OCI-LY3 (cell line): ENCODE results near the gene SDC4.
A peak's percentile ranks its signal among the peaks of the same experiment; 100 is the strongest.

Experiments used
- H2AFZ ChIP-seq: fragments of 200-600, 300-600 bp; shearing (Covaris generic); 2 replicates; pipeline ENCODE4 v1.6.0; 2014; ENCODE audit warnings: antibody characterized with exemption, low read depth, low read length
- H3K27ac ChIP-seq: fragments of 200-600, 300-600 bp; sonication (generic); 2 replicates; pipeline ENCODE4 v1.5.1; 2014; ENCODE audit warnings: mild to moderate bottlenecking, low read length, moderate library complexity, mixed read lengths
- H3K27me3 ChIP-seq: fragments of 200-600, 300-600 bp; sonication (generic); 2 replicates; pipeline ENCODE4 v1.6.1; 2014; ENCODE audit warnings: low read depth, low read length, mixed read lengths
- H3K36me3 ChIP-seq: fragments of 200-600, 300-600 bp; sonication (generic); replicated peaks from 2 replicates; pipeline ENCODE3; 2014; ENCODE audit warnings: low read depth, low read length, mixed read lengths
- H3K4me1 ChIP-seq: fragments of 300-600, 200-600 bp; sonication (generic); 2 replicates; pipeline ENCODE4 v1.6.1; 2014; ENCODE audit warnings: low read length, mixed read lengths
- H3K4me2 ChIP-seq: fragments of 200-600, 300-600 bp; sonication (generic); 2 replicates; pipeline ENCODE4 v1.6.1; 2014; ENCODE audit warnings: low read length, mixed read lengths
- H3K4me3 ChIP-seq: fragments of 300-600, 200-600 bp; sonication (generic); 2 replicates; pipeline ENCODE4 v1.5.1; 2014; ENCODE audit warnings: antibody characterized with exemption, mild to moderate bottlenecking, low read length, moderate library complexity
- H3K79me2 ChIP-seq: fragments of 300-600, 200-600 bp; shearing (Covaris generic); 2 replicates; pipeline ENCODE4 v1.6.1; 2014; ENCODE audit warnings: mild to moderate bottlenecking, low read length, mixed read lengths
- H3K9ac ChIP-seq: fragments of 300-600, 200-600 bp; shearing (Covaris generic); 2 replicates; pipeline ENCODE4 v1.6.0; 2014; ENCODE audit warnings: mild to moderate bottlenecking, low read length, moderate library complexity
- H3K9me3 ChIP-seq: fragments of 200-600, 300-600 bp; shearing (Covaris generic); 2 replicates; pipeline ENCODE4 v1.6.1; 2014; ENCODE audit warnings: low read length, mixed read lengths; ENCODE audit not compliant: insufficient read depth
- H4K20me1 ChIP-seq: fragments of 200-600, 300-600 bp; sonication (generic); 2 replicates; pipeline ENCODE4 v1.6.1; 2016; ENCODE audit warnings: low read length, mixed read lengths; ENCODE audit not compliant: insufficient read depth
- CTCF ChIP-seq: fragments of 200-600, 300-600 bp; sonication (generic); IDR thresholded peaks from 2 replicates; pipeline ENCODE4 v1.5.1; 2014; ENCODE audit warnings: antibody characterized with exemption, low read length, low read depth
- EZH2phosphoT487 ChIP-seq: fragments of 200-600 bp; shearing (Covaris generic); IDR thresholded peaks from 2 replicates; pipeline ENCODE4 v1.6.1; 2018; ENCODE audit warnings: antibody characterized with exemption, mixed run types, low read depth

The SDC4 gene

GRCh38 chr20:45290677-45291355 lies 57.4 kb downstream of the SDC4 start:
- peaks cover 37% of the 10 kb centered on the region for H3K27me3 ChIP-seq
- peaks cover 18% of the 10 kb centered on the region for H3K4me1 ChIP-seq
- H3K9ac ChIP-seq, result no peak overlapping the region
- no peaks in the 10 kb centered on the region for H3K36me3 ChIP-seq
- H3K4me3 ChIP-seq, result peak overlapping the region; percentile 30
- 0 out of 2 replicates have a peak, but pooled peaks cover 3% of the 10 kb centered on the region for H3K9me3 ChIP-seq
- TF ChIP-seq CTCF (peak; percentile 100), EZH2phosphoT487 (no peak)
- H4K20me1 ChIP-seq, result no peaks in the 10 kb centered on the region
- peak overlapping the region; percentile 64 for H3K4me2 ChIP-seq
- H2AFZ ChIP-seq, result no peak overlapping the region
- H3K79me2 ChIP-seq, result no peaks in the 10 kb centered on the region
- no peak overlapping the region for H3K27ac ChIP-seq

GRCh38 chr20:45289942-45290676 lies 58.1 kb downstream of the SDC4 start:
- H3K9me3 ChIP-seq, result 0 out of 2 replicates have a peak, but pooled peaks cover 3% of the 10 kb centered on the region

DNA sequence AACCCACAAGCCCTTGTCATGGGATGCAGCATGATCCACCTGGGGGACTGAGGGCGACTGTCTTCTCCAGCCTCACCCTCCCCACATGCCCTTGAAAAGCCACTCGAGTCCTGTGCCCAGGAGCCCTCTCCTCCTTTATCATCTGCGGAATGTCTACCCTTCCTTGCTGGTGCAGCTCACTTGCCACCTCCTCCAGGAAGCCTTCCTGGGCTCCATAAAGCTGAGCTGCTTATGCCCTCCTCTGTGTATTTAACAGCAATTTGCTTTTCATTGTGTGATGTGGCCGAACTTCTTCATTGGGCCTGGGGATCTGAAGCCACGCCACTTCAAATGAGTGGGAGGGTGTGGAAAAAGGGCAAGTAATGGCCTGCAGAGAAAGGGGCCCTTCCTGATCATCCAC lies 59.4 kb downstream of the SDC4 start:
- Histone ChIP-seq H3K9ac (no peak overlapping the region), H3K27ac (no peak overlapping the region), H3K36me3 (no peaks in the 10 kb centered on the region), H3K4me2 (no peak overlapping the region), H3K4me1 (peaks cover 18% of the 10 kb centered on the region), H3K4me3 (no peak overlapping the region), H3K27me3 (peaks cover 45% of the 10 kb centered on the region), H3K9me3 (no peaks in the 10 kb centered on the region), H4K20me1 (no peaks in the 10 kb centered on the region), H2AFZ (no peak overlapping the region), H3K79me2 (no peaks in the 10 kb centered on the region)
- TF ChIP-seq EZH2phosphoT487, result no peak
- no peak for TF ChIP-seq CTCF

More at GRCh38 chr20:45289942-45290676, 58.1 kb downstream of the SDC4 start:
- Histone ChIP-seq H3K9ac (no peak overlapping the region), H3K27me3 (peaks cover 38% of the 10 kb centered on the region), H3K36me3 (no peaks in the 10 kb centered on the region), H4K20me1 (no peaks in the 10 kb centered on the region), H3K27ac (no peak overlapping the region), H3K4me1 (peaks cover 18% of the 10 kb centered on the region), H2AFZ (no peak overlapping the region), H3K79me2 (no peaks in the 10 kb centered on the region), H3K4me3 (peak overlapping the region; percentile 30), H3K4me2 (peak overlapping the region; percentile 64)
- TF ChIP-seq CTCF (no peak), EZH2phosphoT487 (no peak)

DNA sequence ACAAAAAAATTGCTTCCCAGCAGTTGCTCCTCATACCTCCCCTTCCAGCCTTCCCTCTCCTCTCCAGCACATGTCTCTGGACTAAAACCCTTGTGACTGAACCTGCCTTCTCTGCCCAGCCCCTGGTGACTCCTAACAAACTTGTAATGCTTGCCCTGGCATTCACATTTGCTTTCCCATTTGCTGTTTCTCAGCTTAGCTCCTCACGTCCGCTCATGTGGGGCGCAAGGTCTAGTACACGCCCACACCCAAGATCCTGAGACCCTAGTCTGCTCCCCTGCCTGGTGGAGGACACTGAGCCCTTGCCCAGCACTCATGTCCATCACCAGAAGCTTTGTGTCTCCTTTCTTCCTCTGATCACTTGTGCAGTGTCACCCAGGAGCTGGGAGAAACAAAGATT lies 59.8 kb downstream of the SDC4 start:
- no peak overlapping the region for H3K27ac ChIP-seq
- TF ChIP-seq CTCF, result no peak
- TF ChIP-seq EZH2phosphoT487, result no peak
- H3K79me2 ChIP-seq, result no peaks in the 10 kb centered on the region
- no peak overlapping the region for H3K4me3 ChIP-seq
- H3K9me3 ChIP-seq, result no peaks in the 10 kb centered on the region
- no peak overlapping the region for H3K4me2 ChIP-seq
- H2AFZ ChIP-seq, result no peak overlapping the region
- H4K20me1 ChIP-seq, result no peaks in the 10 kb centered on the region
- peaks cover 18% of the 10 kb centered on the region for H3K4me1 ChIP-seq
- H3K36me3 ChIP-seq, result no peaks in the 10 kb centered on the region
- H3K27me3 ChIP-seq, result peaks cover 50% of the 10 kb centered on the region
- H3K9ac ChIP-seq, result no peak overlapping the region
